Measurements from ENCODE around the gene P3H1.
"Not testable (repeated sequence)": the region's sequence is repeated elsewhere in the genome, so short reads cannot be mapped to it uniquely, and the experiment has no call there.

The P3H1 gene

DNA sequence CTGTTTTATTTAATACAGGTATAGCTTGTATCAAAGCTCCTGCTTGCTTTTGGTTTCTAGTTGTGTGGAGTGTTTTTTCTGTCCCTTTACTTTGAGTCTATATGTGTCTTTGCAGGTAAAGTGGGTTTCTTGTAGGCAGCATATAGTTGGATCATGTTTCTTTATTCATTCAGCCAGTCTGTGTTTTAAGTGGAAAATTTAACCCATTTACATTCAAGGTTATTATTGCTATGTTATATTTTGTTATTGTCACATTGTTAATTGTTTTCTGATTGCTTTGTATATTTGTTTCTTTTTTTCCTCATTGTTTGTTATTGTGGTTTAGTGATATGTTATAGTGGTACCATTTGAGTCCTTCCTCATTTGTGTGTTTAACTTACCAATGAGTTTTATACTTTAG is 53.5 kb downstream of the P3H1 start:
- no peaks in the 10 kb centered on the region for H3K4me1 ChIP-seq (ENCODE audit: control insufficient read depth, insufficient read depth, low read depth, low read length)
- H4K91ac ChIP-seq (ENCODE audit: low read length) = no peak overlapping the region
- H3K36me3 ChIP-seq (ENCODE audit: control insufficient read depth in 1 of 2, insufficient read depth in 2 of 2, low read depth in 1 of 2, low read length in 2 of 2) = peaks cover 20 to 52% of the 10 kb centered on the region in 2 experiments
- H3K9ac ChIP-seq (ENCODE audit: low read length) = no peak overlapping the region
- no peak overlapping the region for H3K4ac ChIP-seq (ENCODE audit: low read depth in 1 of 2, low read length in 2 of 2)
- no peak overlapping the region for H3K14ac ChIP-seq (ENCODE audit: low read length in 2 of 2)
- H2BK120ac ChIP-seq (ENCODE audit: low read depth, low read length) = no peak overlapping the region
- no peak overlapping the region for H3K27ac ChIP-seq (ENCODE audit: low read length, poor library complexity, severe bottlenecking)
- no peak overlapping the region for H3K4me2 ChIP-seq (ENCODE audit: low read length, poor library complexity, severe bottlenecking)
- no peak overlapping the region for H3K23ac ChIP-seq (ENCODE audit: low read length in 2 of 2)
- no peak overlapping the region for H2BK15ac ChIP-seq (ENCODE audit: low read depth, poor library complexity, severe bottlenecking)
- no peak overlapping the region for H2BK12ac ChIP-seq (ENCODE audit: low read length in 2 of 2)
- no peak overlapping the region for H2AFZ ChIP-seq (ENCODE audit: low read depth, low read length)
- peaks cover 15% of the 10 kb centered on the region for H3K9me3 ChIP-seq (ENCODE audit: control insufficient read depth, low read length)
- H3K18ac ChIP-seq (ENCODE audit: low read depth in 1 of 2, low read length in 2 of 2) = no peak overlapping the region
- no peaks in the 10 kb centered on the region for H3K27me3 ChIP-seq (ENCODE audit: control insufficient read depth in 1 of 2, insufficient read depth in 1 of 2, low read length in 2 of 2)
- no peak for DNase-seq
- H2BK5ac ChIP-seq (ENCODE audit: low read depth, low read length, poor library complexity, severe bottlenecking) = no peak overlapping the region
- no peak overlapping the region for H2AK5ac ChIP-seq (ENCODE audit: low read length, severe bottlenecking)
- H4K8ac ChIP-seq (ENCODE audit: low read length) = no peak overlapping the region
- peaks cover 27% of the 10 kb centered on the region for H3K79me1 ChIP-seq (replicated peaks; ENCODE audit: low read length, poor library complexity, severe bottlenecking)
- no peak overlapping the region for H3K4me3 ChIP-seq (ENCODE audit: insufficient read depth in 1 of 2, low read depth in 1 of 2, low read length in 2 of 2)

DNA sequence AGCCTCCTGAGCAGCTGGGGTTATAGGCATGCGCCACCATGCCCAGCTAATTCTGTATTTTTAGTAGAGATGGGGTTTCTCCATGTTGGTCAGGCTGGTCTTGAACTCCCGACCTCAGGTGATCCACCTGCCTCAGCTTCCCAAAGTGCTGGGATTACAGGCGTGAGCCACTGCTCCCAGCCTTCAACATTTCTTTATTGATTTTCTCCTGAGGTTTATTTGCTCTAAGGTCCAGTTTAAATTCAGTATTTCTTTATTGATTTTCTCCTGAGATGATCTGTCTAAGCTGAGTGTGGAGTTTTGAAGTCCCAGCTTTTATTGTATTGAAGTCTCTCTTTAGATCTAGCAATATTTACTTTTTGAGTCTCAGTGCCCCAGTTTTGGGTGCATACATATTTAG is 54.0 kb downstream of the P3H1 start:
- 100% methylated on average over 1 of the region's 3 CpGs for WGBS

DNA sequence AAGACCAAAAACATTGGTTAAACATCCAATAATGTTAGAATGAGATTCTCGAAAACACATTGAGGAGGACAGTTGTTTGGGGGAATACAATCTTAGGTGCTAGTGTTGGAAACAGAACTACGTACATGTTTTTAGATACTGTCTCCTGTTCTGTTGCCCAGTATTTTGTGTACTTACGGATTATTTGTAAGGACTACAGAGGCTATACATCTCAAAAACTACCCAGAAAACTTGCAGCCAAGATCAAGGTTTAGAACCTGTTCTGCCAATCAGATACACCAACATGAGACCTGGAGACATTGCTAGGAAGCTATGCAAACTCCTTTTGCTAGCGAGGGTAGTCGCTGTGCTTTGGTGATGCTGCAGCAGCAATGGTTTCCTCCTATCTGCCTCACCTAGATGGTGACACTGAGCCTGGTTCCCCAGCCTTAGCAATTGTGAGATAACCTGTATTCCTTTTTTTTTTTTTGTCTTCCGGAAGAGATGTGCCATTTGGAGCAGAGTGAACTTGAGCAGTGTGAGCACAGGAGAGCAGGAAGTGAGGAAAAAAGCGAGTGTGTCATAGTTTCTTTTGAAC is 62.9 kb downstream of the P3H1 start:
- H3K23ac ChIP-seq (ENCODE audit: low read length in 2 of 2) = no peak overlapping the region
- no peaks in the 10 kb centered on the region for H3K27me3 ChIP-seq (ENCODE audit: control insufficient read depth in 1 of 2, insufficient read depth in 1 of 2, low read length in 2 of 2)
- peaks cover 33 to 92% of the 10 kb centered on the region in 2 experiments for H3K36me3 ChIP-seq (ENCODE audit: control insufficient read depth in 1 of 2, insufficient read depth in 2 of 2, low read depth in 1 of 2, low read length in 2 of 2)
- H4K91ac ChIP-seq (ENCODE audit: low read length) = no peak overlapping the region
- H3K4ac ChIP-seq (ENCODE audit: low read depth in 1 of 2, low read length in 2 of 2) = no peak overlapping the region
- no peaks in the 10 kb centered on the region for H3K4me1 ChIP-seq (ENCODE audit: control insufficient read depth, insufficient read depth, low read depth, low read length)
- no peak overlapping the region for H3K14ac ChIP-seq (ENCODE audit: low read length in 2 of 2)
- no peak overlapping the region for H2BK15ac ChIP-seq (ENCODE audit: low read depth, poor library complexity, severe bottlenecking)
- no peak overlapping the region for H3K18ac ChIP-seq (ENCODE audit: low read depth in 1 of 2, low read length in 2 of 2)
- H3K4me2 ChIP-seq (ENCODE audit: low read length, poor library complexity, severe bottlenecking) = no peak overlapping the region
- no peak overlapping the region for H2AFZ ChIP-seq (ENCODE audit: low read depth, low read length)
- H2BK5ac ChIP-seq (ENCODE audit: low read depth, low read length, poor library complexity, severe bottlenecking) = no peak overlapping the region
- H3K9ac ChIP-seq (ENCODE audit: low read length) = no peak overlapping the region
- no peak overlapping the region for H4K8ac ChIP-seq (ENCODE audit: low read length)
- no peak overlapping the region for H3K27ac ChIP-seq (ENCODE audit: low read length, poor library complexity, severe bottlenecking)
- no peak overlapping the region for H2BK12ac ChIP-seq (ENCODE audit: low read length in 2 of 2)
- no peaks in the 10 kb centered on the region for H3K9me3 ChIP-seq (ENCODE audit: control insufficient read depth, low read length)
- no peak overlapping the region for H2BK120ac ChIP-seq (ENCODE audit: low read depth, low read length)
- over 99% methylated on average over 7 of the region's 7 CpGs for WGBS
- no peak overlapping the region for H2AK5ac ChIP-seq (ENCODE audit: low read length, severe bottlenecking)
- peaks cover 19% of the 10 kb centered on the region for H3K79me1 ChIP-seq (replicated peaks; ENCODE audit: low read length, poor library complexity, severe bottlenecking)
- no peak for DNase-seq
- H3K4me3 ChIP-seq (ENCODE audit: insufficient read depth in 1 of 2, low read depth in 1 of 2, low read length in 2 of 2) = no peak overlapping the region

More for the DNA sequence above, 54.0 kb downstream of the P3H1 start:
- not testable (repeated sequence) for H2BK15ac ChIP-seq (ENCODE audit: low read depth, poor library complexity, severe bottlenecking); H3K9ac ChIP-seq (ENCODE audit: low read length); DNase-seq; H3K4ac ChIP-seq (ENCODE audit: low read depth in 1 of 2, low read length in 2 of 2); H4K8ac ChIP-seq (ENCODE audit: low read length); H4K91ac ChIP-seq (ENCODE audit: low read length); H3K27ac ChIP-seq (ENCODE audit: low read length, poor library complexity, severe bottlenecking); H2BK5ac ChIP-seq (ENCODE audit: low read depth, low read length, poor library complexity, severe bottlenecking); H2AFZ ChIP-seq (ENCODE audit: low read depth, low read length); H3K4me2 ChIP-seq (ENCODE audit: low read length, poor library complexity, severe bottlenecking); H3K23ac ChIP-seq (ENCODE audit: low read length in 2 of 2); H3K27me3 ChIP-seq (ENCODE audit: control insufficient read depth in 1 of 2, insufficient read depth in 1 of 2, low read length in 2 of 2); H2BK12ac ChIP-seq (ENCODE audit: low read length in 2 of 2); H3K4me1 ChIP-seq (ENCODE audit: control insufficient read depth, insufficient read depth, low read depth, low read length); H3K4me3 ChIP-seq (ENCODE audit: insufficient read depth in 1 of 2, low read depth in 1 of 2, low read length in 2 of 2); H3K14ac ChIP-seq (ENCODE audit: low read length in 2 of 2); H3K18ac ChIP-seq (ENCODE audit: low read depth in 1 of 2, low read length in 2 of 2); H2AK5ac ChIP-seq (ENCODE audit: low read length, severe bottlenecking); H2BK120ac ChIP-seq (ENCODE audit: low read depth, low read length)
- H3K79me1 ChIP-seq (replicated peaks; ENCODE audit: low read length, poor library complexity, severe bottlenecking) = peaks cover 24% of the 10 kb centered on the region
- peaks cover 15 to 52% of the 10 kb centered on the region in 2 experiments for H3K36me3 ChIP-seq (ENCODE audit: control insufficient read depth in 1 of 2, insufficient read depth in 2 of 2, low read depth in 1 of 2, low read length in 2 of 2)
- peaks cover 15% of the 10 kb centered on the region for H3K9me3 ChIP-seq (ENCODE audit: control insufficient read depth, low read length)

DNA sequence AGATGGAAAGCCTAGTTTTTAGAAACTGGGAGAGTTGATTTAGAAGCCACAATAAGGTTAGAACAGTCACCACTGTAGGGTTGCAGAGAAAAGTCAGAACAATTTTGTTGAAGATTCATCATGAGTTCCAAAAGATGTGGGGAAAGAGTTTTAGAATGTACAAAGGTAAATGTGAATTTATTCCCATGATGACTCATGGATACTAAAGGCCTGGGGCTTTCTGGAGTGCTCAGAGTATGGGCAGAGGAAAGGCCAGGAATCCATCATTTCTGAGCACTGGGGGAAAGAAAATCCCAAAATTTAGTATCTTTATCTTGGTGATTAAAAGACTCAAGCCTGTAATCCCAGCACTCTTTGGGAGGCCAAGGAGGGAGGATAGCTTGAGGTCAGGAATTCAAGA is 66.8 kb downstream of the P3H1 start:
- Histone ChIP-seq H4K8ac (ENCODE audit: low read length) (no peak overlapping the region), H3K79me1 (replicated peaks; ENCODE audit: low read length, poor library complexity, severe bottlenecking) (peaks cover 22% of the 10 kb centered on the region), H2BK15ac (ENCODE audit: low read depth, poor library complexity, severe bottlenecking) (no peak overlapping the region), H3K4ac (ENCODE audit: low read depth in 1 of 2, low read length in 2 of 2) (no peak overlapping the region), H4K91ac (ENCODE audit: low read length) (no peak overlapping the region), H3K4me2 (ENCODE audit: low read length, poor library complexity, severe bottlenecking) (no peak overlapping the region), H3K18ac (ENCODE audit: low read depth in 1 of 2, low read length in 2 of 2) (no peak overlapping the region), H3K4me3 (ENCODE audit: insufficient read depth in 1 of 2, low read depth in 1 of 2, low read length in 2 of 2) (no peak overlapping the region), H3K9ac (ENCODE audit: low read length) (no peak overlapping the region), H3K36me3 (ENCODE audit: control insufficient read depth in 1 of 2, insufficient read depth in 2 of 2, low read depth in 1 of 2, low read length in 2 of 2) (peaks cover 26 to 97% of the 10 kb centered on the region in 2 experiments), H3K27ac (ENCODE audit: low read length, poor library complexity, severe bottlenecking) (no peak overlapping the region), H2BK5ac (ENCODE audit: low read depth, low read length, poor library complexity, severe bottlenecking) (no peak overlapping the region), H3K23ac (ENCODE audit: low read length in 2 of 2) (no peak overlapping the region), H2BK120ac (ENCODE audit: low read depth, low read length) (no peak overlapping the region), H3K9me3 (ENCODE audit: control insufficient read depth, low read length) (no peaks in the 10 kb centered on the region), H3K4me1 (ENCODE audit: control insufficient read depth, insufficient read depth, low read depth, low read length) (no peaks in the 10 kb centered on the region), H3K14ac (ENCODE audit: low read length in 2 of 2) (no peak overlapping the region), H2BK12ac (ENCODE audit: low read length in 2 of 2) (no peak overlapping the region), H3K27me3 (ENCODE audit: control insufficient read depth in 1 of 2, insufficient read depth in 1 of 2, low read length in 2 of 2) (no peaks in the 10 kb centered on the region), H2AFZ (ENCODE audit: low read depth, low read length) (no peak overlapping the region), H2AK5ac (ENCODE audit: low read length, severe bottlenecking) (no peak overlapping the region)
- no peak for DNase-seq
